ENCODE results near the gene NAP1L5.

DNA sequence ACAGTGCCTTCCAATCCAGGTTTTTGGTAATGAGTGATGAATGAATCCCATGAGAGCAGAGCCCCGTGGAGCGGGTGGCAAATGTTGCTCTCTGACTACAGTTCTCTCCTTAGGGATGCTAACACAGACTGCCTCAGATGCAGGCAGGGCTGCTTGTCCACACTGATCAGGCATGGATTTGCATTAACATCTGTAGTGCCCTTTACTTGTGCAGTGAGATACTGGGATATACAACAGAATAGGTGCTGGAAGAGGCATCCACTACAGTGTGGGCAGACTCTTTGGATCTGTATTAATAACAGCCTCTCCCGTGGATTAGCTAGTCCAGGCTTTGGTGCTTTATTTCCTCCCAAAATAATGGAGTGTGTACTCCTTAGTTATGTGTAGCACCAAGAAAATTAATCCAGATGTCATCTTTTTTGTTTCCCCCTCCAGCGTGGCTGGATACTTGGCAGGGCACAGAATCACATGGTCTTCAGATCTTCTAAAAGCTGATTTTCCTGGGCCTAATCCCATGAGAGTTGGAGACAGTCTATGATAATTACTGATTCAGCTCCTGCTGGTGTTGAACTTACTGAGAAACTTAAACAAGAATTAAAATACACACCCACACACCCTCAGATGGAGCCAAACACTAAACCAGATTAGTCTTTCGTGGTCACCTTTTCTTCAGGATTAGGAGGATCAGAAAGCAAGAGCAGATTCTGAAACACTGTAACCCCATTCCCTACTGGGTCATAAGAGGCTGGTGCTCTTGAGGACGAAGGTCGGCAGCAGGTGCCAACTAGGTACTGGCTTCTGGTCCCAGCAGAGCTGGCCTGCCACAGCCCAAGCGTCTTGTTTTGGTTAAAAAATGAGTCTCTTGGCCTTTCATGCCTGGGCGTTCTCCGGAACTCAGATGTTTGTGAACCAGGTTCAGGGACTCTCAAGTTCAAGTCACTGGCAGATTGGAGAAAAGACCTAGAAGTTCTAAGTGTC lies 23.1 kb upstream of the NAP1L5 start:
- TF ChIP-seq ZC3H4 (CRISPR knock-in tag; IDR thresholded peaks at IDR 0.05; ENCODE audit: borderline replicate concordance), result no peak
- TF ChIP-seq MYC (CRISPR knock-in tag; IDR thresholded peaks at IDR 0.05; ENCODE audit: borderline replicate concordance), result no peak
- no peak for TF ChIP-seq TAF1 (CRISPR knock-in tag; IDR thresholded peaks at IDR 0.05)
- TF ChIP-seq ZNF232 (CRISPR knock-in tag; IDR thresholded peaks at IDR 0.05; ENCODE audit: borderline replicate concordance), result no peak
- TF ChIP-seq ZNF510 (CRISPR knock-in tag; IDR thresholded peaks at IDR 0.05; ENCODE audit: low read depth), result no peak
- TF ChIP-seq, protein P1, sequence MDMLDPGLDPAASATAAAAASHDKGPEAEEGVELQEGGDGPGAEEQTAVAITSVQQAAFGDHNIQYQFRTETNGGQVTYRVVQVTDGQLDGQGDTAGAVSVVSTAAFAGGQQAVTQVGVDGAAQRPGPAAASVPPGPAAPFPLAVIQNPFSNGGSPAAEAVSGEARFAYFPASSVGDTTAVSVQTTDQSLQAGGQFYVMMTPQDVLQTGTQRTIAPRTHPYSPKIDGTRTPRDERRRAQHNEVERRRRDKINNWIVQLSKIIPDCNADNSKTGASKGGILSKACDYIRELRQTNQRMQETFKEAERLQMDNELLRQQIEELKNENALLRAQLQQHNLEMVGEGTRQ (IDR thresholded peaks at IDR 0.05; ENCODE audit: low read depth, low read length), result no peak
- TF ChIP-seq, protein P1 (CRISPR knock-in tag; IDR thresholded peaks at IDR 0.05; ENCODE audit: borderline replicate concordance), result no peak
- TF ChIP-seq ZFP36 (IDR thresholded peaks at IDR 0.05; ENCODE audit: borderline replicate concordance, low read depth, low read length, partially characterized antibody), result no peak

All from HepG2 (cell line).